Limb (tissue), 2 donors: ENCODE data around the gene ATP2A3.

Source experiments
- DNase-seq, 2 donors: peaks; one replicate each; pipeline ENCODE4 v3.0.0-alpha.2; 2016; ENCODE audit errors: extremely low spot score in 2 of 2

ATP2A3 gene

DNA sequence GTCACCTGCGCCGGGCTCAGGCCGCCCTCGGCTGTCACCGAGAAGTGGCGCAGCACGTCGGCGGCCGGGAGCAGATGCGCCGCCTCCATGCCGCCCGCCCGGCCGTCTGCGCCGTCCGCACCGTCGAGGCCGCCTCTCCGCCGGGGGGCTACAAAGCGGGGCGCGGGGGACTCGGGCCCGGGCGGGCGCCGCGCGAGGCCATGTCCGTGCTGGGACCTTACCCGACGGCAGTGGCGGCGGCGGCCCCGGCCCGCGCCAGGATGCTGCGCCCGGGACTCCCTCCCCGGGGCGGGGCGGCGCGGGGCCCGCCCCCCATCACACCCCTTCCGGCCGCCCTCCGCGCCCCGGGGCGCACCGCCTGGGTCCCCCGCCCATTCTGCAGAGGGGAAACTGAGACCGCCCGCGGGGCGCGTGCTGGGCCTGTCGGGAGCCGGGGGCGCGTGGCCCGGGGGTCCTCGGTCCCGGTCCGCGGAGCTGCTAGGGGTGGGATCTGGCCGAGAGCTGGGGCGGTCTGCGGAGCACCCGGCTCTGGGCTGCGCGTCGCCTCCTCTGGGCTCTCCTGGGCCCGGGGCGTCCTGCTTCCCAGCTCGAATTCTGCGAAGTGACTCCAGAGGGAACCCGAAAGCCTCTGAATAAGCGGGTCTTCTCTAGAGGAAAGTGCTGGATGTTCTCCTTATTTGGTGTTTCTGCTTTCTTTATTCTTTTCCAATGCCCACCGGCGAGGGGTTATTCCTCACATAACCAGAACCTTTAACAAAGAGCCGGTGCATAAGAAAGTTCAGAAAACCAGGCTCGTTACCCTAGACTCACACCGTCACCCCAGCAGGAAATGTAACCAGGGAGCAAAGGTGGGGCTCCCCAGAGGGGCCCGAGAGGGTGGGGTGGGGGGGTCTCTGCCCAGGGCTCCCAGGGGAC lies at the start of gene ATP2A3:
TSS of gene ATP2A3 (minus strand) at position 235 of the 915 bp plus-strand sequence. CDS start at position 89, 146 bp downstream.
- no peak for DNase-seq

DNA sequence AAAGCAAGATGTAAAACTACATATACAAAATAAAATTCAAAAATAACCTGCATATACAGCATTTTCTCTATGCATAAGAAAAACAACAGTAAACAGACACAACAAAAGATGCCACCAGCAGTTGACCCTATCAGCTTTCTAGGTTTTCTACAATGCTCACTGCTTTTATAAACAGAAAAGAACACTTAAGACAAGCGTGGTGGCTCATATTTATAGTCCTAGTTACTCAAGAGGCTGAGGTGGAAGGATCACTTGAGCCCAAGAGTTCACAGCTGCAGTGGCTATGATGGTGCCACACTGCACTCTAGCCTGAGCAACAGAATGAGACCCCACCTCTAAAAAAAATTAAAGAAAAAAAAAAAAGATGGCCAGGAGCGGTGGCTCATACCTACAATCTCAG lies 46.5 kb upstream of the ATP2A3 start:
- no peak for DNase-seq

DNA sequence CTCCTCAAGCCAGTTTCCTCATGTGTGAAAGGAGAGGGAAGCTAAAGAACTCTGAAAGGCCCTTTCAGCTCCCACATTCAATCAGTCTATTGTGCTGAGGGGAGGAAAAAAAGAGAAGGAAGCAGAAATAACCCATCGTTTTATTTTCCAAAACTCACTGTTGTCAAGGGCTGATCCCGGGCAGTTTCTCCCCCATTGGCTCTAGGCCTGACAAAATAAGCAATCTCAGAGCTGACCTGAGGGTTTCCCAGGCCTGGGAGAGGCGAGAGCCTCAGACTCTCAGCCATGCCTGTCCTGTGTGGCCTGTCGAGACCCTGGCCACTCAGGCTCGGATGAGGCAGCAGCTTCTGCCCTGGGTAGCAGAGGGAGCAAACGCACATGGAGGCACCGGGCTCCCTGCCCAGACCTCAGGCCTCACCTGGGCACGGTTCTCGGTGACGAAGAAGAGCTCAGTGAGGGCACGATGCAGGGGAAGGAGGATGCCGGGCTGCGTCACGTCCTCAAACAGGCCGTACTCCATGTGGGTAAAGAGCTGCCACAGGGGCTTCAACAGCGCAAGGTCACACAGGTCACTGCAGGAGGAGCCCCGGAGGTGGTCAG lies 45.0 kb upstream of the ATP2A3 start:
- DNase-seq: no peak

DNA sequence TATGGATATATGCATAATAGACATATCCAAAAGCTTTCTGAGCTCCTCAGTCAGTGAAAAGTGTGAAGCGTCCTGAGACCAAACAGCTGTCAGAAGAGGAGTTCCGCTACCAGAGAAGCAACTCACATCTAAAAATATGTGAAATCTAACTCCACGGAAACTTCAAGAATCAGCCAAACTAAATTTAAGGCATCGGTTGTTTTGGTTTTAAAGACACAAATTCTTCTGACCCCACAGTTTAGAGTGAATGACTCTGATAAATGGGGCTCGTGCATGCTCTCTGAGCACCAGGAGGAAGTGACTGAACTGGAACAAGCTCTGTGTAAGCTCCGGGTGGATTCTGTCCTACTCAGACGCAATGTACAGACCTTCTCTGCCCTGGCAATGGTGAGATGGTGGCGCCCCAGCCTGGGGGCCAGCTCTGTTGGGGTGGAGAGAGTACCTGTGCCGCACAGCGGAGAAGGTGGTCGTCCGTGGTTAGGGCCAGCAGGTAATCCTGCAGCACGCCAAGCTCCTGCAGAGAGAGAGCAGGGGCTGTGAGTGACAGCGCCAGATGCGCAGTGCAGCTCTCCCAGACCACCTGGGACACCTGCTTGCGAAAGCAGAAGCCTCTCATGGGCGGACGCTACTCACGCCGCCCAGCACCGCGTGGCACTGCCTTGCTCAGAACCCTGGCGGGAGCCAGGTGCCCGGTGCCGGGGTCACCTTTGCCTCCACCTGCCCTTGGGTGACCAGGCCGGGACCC lies 44.4 kb upstream of the ATP2A3 start:
- no peak for DNase-seq

DNA sequence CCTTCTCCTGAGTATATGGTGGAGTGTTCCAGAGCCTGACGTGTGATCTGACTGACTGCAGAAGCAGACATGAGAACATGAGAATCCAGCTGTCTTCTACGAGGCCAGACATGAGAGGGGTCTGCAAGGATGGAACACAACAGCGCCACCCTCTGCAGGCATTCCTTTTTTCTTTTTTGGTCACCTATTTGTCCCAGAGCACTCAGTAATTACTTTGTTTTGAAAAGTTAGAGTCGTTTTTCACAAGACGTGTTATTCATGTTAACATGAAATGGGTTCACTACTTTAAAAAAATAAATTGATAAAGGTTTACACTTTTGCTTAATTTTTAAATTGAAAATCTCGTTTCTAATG lies 43.8 kb upstream of the ATP2A3 start:
- no peak for DNase-seq

DNA sequence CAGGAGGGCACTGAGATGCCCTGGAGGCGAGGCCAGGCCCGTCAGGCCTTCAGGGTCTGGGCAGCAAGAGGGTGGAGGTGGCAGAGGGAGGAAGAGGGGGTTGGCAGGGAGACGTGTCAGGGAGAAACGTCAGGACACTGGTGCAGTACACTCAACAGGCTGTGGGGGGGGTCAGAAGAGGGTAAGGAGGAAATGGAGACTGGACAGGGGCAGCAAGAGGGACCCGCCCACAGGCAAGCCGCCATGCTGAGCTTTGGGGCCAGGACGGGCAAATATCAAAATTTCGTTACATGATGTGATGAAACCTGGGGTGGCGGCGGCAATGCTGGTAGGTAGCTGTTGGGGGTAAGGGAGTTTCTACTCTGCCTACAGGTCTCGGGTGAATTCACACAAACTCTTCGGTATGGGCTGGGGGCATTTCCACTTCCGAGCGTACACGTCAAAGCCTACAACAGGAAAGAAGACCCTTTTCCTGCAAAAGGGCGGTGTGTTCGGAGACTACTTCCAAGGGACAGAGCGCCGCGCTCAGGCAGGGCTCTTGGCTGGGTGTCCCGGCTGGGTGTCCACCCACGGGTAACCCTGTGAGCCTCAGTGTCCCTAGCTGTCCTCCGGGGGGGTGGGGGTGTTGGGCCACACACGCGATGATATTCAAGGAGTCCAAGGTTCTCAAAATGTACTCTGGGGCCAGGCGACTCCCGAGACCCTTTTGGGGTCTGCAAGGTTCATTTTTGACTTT lies 43.3 kb upstream of the ATP2A3 start:
- no peak for DNase-seq

DNA sequence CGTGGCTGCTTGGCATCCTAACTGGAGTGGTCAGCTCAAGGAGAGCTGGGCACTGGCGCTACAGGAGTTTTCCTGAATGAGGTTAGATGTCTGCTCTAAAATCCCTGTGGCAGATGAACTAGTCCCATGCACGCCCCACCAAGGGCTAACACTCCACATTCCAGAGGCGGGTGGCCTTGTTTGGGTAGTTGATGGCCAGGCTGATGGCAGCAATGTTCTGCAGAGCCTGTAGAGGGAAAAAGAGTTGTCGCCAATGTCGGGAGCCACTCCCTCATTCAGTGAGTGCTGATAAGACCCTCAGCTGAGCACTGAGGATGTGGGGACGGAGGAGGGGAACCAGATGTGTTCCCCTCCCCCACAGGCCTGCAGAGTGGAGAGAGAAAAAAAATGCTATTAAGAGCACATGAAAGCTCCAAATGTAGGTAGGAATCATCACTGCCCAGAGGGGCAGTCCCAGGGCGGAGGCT lies 42.5 kb upstream of the ATP2A3 start:
- DNase-seq: no peak

DNA sequence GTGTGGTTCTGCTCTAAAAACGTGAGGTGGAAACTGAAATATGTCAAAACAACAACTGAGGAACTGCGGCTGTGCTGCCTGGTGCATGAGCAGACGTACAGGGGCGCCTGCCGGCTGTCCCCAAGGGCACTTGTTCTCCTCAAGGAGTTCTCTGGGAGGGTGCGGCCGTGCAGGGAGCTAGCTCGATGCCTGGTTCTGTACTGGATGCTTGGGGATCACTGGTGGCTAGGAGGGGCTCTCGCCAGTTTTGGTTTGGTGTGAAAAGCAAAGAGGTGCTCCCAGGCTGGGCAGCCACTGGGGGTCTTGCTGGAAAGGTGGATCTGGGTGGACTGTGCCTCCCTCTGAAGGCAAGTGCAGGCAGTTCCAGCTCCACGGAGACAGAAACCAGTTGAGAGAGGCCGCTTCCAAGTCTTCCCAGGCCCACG lies 41.9 kb upstream of the ATP2A3 start:
- no peak for DNase-seq

DNA sequence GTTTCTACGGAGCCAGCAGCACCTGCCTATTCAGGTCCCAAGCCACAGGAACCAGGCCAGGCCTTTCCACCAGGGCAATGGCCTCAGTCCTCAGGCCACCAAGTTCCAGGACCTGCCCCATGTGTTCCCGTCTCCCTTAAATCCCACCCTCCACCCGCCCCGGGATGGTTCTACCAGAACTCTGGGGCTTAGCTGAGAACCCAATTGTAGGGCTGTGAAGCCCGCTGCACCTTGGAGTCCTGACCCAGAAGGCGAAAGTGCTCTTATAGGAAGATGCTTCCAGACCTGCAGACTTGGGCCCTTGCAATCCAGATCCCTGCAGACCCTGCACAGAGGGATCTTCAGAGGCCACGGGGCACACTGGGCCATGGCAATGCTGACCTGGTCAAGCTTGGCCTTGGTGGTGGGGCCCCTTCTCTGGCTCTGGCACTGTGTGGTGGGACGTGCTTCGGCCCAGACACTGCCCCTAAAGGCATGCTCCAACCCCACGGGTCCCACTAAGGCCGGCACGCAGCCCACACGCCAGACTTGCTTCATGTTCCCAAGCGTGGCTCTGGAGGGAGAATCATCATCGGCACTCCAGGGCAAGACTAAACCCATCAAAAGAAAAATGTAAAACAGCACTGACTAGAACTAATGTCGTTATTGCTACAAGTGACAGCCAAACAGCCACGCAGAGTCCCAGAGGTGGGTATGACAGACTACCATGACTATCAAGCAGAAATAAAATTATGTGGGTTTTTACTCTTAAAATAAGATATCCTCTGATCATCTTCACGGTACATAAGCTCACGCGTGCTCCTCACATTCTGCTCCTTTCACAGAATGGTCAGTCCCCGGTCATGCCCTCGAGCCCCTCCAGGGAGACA lies 41.3 kb upstream of the ATP2A3 start:
- no peak for DNase-seq

DNA sequence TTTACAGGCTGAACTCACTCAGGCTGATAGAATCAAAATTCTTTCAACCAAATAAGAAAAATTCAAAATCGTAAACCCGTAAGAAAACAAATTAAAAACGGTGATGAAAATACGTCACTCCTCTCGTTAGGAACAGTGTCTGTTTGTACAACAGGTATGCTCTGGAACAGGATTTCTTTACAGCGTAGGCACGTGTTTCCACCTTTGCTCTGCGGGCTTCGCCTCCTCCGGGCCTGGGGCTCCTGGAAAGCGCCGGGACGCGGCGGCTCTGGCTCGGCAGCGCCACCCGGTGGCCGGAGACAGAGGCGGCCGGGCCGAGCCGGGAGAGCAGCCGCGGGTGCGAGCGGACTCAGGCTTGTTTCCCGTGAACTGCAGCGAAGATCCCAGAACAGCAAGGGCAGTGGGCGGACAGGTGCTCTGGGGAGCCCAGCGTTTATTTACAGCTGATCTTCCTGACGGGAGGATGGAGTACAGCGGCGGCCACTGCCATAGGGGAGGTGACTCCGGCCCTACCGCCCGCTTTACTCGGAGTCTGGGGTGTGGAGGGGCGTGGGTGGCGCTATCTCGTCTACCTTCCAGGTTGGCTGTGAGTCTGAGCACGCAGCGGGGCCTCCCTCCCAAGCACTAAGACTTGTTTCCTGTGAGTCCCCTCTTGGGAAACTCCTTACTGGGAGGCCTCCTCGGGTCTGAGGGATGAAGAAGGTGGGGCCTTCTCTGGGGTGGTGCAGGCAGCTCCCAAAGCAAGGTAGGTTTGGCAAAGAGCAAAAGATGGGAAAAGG lies 40.5 kb upstream of the ATP2A3 start:
- DNase-seq: peak; percentile 47 to 86

DNA sequence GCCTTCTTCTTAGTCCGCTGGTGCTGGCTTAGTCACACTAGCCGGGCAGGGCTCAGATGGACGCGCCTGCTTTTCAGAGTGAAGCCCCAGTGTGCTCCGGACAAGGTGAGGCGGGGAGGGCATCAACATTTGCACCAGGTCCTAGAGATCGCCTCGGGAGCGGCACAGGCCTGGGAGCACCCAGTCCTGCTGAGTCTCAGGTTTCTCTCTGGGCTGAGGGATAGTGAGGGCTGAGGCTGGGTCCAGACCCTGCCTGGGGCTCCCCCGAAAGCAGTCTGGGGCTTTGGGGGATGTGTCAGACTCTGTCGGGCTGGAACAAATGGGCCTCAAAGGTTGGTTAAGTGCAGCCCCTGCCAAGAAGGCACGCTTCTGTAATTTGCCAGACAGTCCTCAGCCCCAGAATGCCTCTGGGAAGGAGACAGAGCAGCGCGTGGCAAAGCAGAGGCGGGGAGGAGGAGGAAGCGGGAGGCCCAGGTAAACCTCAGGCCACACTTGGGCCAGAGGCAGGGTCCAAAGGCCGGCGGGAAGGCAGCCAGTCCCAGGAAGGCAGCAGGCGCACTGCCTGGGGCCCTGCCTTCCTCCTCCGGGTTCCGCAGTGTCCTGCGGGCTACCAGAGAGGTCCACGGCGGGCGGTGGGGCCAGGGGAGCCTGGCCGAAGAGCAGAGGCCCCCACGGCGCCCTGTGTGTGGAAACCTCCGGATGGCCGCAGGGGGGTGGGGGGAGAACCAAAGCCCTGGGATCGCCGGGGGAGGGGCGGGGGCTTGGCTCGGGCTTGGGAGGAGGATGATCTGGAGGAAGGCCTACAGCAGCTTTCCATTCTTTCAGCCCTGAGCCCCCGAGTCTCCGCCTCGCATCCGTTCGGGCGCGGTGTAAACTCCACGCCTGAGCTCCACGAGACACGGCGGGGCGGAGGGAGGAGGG lies 39.5 kb upstream of the ATP2A3 start:
- DNase-seq: no peak

DNA sequence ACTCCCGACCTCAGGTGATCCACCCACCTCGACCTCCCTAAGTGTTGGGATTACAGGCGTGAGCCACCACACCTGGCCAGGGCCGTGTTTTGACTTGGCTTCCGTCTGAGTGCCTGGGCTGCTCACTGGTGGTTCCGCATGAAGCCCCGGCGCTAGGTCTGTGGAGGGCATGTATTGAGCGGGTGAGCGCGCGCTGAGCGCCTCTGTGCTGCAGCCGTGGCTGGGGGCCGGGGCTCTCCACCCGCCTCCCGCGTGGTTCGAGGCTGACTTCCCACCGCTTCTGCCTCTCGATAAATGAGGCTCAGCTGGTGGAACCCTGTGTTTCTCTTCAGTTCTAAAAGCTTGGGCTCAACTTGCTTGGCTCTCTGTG lies 38.9 kb upstream of the ATP2A3 start:
- DNase-seq: no peak

DNA sequence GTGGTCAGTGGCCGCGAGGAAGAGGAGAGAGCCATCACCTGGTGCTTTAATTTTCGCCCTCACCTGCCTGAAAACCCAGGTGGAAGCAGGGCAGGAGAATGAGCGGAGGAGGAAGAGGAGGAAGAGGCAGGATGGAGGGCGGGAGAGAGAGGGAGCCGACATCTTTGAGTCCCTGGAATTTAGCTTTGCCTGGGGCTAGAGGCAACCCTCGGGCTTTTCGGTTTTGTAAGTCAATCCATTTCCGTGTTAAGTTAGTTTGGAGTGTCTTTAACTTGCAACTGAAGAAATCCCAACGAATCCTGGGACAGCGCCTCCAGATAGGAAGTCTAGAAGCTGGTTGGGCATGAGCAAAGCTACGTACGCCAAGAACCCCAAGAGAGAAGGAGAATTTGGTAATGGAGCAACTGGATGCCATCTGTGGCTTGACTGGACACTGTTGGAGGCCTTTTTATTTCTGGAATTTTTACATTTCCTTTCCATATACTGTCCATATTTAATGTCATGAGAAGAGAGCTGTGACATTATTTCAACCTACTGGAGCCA lies 36.9 kb upstream of the ATP2A3 start:
- DNase-seq: no peak

DNA sequence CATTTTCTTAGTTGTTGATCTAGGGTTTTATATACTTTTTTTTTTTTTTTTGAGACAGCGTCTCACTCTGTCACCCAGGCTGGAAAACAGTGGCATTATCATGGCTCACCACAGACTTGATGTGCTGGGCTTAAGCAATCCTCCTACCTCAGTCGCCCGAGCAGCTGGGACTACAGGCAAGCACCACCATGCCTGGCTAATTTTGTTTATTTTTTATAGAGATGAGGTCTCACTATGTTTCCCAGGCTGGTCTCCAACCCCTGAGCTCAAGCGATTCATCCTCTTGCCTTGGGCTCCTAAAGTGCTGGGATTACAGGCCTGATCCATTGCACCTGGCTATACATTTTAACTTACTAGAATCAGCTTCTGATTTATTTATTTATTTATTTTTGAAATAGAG lies 34.2 kb upstream of the ATP2A3 start:
- DNase-seq: no peak

DNA sequence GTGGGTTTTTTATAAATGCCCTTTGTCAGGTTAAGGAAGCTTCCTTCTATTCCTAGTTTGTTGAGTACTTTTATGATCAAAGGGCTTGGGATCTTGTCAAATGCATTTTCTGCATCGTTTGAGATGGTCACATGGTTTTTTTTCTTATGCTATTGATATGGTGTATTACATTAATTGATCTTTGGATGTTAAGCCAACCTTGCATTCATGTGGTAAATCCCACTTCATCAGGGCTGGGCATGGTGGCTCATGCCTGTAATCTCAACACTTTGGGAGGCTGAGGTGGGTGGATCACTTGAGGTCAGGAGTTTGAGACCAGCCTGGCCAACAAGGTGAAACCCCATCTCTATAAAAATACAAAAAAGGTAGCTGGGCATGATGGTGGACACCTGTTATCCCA lies 30.8 kb upstream of the ATP2A3 start:
- no peak for DNase-seq

DNA sequence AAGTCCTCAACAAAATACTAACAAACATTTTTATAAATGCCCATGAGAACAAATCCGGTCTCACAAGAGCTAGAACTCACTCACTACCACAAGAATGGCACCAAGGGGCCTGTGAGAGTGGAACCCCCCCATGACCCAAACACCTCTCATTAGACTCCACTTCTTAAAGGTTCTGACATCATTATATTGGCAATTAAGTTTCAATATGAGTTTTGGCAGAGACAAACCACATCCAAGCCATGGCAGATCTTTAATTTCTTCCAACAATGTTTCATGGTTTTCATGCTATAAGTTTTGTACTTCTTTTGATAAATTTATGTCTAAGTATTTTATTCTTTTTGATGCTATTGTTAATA lies 30.0 kb upstream of the ATP2A3 start:
- no peak for DNase-seq

DNA sequence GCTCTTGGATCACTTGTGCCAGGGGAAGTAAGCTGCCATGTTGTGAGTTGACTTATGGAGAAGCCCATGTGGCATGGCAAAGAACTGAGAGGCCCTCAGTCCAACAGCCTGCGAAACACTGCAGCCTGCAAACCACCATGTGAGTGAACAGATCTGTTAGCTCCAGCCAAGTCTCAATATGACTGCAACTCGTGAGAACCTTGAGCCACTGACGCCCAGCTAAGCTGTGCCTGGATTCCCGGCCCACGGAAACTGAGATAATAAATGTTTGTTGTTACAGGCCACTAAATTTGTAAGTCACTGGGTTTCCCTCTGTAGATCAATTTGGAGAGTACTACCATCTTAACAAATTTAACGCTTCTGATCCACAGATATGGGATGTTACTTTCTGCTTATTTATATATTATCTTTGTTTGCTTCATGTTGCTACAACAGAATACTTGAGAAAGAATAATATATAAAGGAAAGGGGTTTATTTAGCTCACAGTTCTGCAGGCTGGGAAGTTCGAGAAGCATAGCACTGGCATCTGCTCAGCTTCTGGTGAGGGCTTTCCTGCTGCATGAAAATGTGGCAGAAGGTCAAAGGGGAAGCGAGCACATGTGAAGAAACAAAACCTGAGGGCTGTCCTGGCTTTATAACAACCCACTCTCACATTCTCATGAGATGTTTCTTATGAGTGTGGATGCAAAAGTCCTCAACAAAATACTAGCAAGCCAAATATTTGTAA lies 29.4 kb upstream of the ATP2A3 start:
- no peak for DNase-seq

DNA sequence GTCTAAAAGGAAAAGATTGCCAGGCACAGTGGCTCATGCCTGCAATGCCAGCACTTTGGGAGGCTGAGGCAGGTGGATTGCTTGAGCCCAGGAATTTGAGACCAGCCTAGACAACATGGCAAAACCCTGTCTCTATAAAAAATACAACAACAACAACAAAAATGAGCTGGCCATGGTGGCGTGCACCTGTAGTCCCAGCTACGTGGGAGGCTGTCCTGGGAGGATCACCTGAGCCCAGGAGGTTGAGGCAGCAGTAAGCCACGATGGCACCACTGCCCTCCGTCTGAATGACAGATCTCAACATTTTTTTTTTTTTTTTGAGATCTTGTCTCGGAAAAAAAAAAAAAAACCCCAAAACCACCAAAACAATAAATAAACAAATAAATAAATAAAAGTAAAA lies 28.1 kb upstream of the ATP2A3 start:
- no peak for DNase-seq
